Stimulated activated CD4-positive, alpha-beta T cell treated with anti-CD3 and anti-CD28 coated beads, Interleukin-4, amount 100 ng/mL, for 1 hour (primary cell): Measurements from ENCODE around the gene NUB1.
"Not testable (repeated sequence)": the region's sequence is repeated elsewhere in the genome, so short reads cannot be mapped to it uniquely, and the experiment has no call there.

Experiments used
- DNase-seq: peaks from one replicate; pipeline ENCODE4 v3.0.0-alpha.2; 2020

Gene NUB1

GRCh38 chr7:151341357-151342101 is at the start of gene NUB1:
NUB1 (plus strand) TSS chr7:151341812; CDS start chr7:151345350, 3,538 bp downstream.
- DNase-seq, result peak; percentile 89

GRCh38 chr7:151292850-151293249 is 48.8 kb upstream of the NUB1 start:
- no peak for DNase-seq

GRCh38 chr7:151296202-151296992 is 45.2 kb upstream of the NUB1 start:
- no peak for DNase-seq

GRCh38 chr7:151298765-151299164 is 42.8 kb upstream of the NUB1 start:
- DNase-seq, result no peak

GRCh38 chr7:151299530-151299929 is 42.1 kb upstream of the NUB1 start:
- DNase-seq, result no peak

- DNase-seq, result no peak
Measured at GRCh38 chr7:151299940-151300645, 41.5 kb upstream of the NUB1 start.

GRCh38 chr7:151301471-151302462 is 39.8 kb upstream of the NUB1 start:
- DNase-seq, result no peak

- DNase-seq, result not testable (repeated sequence)
Measured at GRCh38 chr7:151304251-151304650, 37.4 kb upstream of the NUB1 start.

- DNase-seq, result no peak
Measured at GRCh38 chr7:151304856-151305255, 36.8 kb upstream of the NUB1 start.

- no peak for DNase-seq
Measured at GRCh38 chr7:151306374-151306773, 35.2 kb upstream of the NUB1 start.

- no peak for DNase-seq
Measured at GRCh38 chr7:151306860-151307259, 34.8 kb upstream of the NUB1 start.

- DNase-seq, result no peak
Measured at GRCh38 chr7:151307536-151307935, 34.1 kb upstream of the NUB1 start.

GRCh38 chr7:151308256-151308655 is 33.4 kb upstream of the NUB1 start:
- DNase-seq, result no peak

GRCh38 chr7:151308791-151309190 is 32.8 kb upstream of the NUB1 start:
- no peak for DNase-seq

GRCh38 chr7:151309311-151309710 is 32.3 kb upstream of the NUB1 start:
- no peak for DNase-seq

- DNase-seq, result no peak
Measured at GRCh38 chr7:151310578-151310977, 31.0 kb upstream of the NUB1 start.

GRCh38 chr7:151311294-151311864 is 30.2 kb upstream of the NUB1 start:
- no peak for DNase-seq

GRCh38 chr7:151312356-151312755 is 29.3 kb upstream of the NUB1 start:
- no peak for DNase-seq

- no peak for DNase-seq
Measured at GRCh38 chr7:151312831-151313809, 28.5 kb upstream of the NUB1 start.

GRCh38 chr7:151313857-151314256 is 27.8 kb upstream of the NUB1 start:
- no peak for DNase-seq

GRCh38 chr7:151314401-151314800 is 27.2 kb upstream of the NUB1 start:
- no peak for DNase-seq
